ENCODE measurements around the gene ABTB1.

ABTB1 gene

DNA sequence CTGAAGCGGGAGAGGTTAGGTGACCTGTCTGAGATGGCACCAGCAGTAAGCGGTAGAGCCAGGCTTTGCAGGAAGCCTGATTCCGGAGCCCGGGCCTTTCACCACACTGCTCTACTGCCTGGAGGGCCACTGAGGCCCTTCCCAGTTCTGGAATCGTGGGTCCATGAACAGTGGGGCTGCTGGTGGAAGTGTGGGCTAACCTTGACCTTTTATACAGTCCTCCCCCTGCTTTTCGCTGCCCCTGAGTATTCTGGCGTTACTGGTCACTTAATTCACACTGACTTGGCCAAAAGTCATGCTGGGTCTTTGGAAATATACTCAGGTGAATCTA, 2.6 kb upstream of the ABTB1 start:
- Histone ChIP-seq H3K4me1 (ENCODE audit: control insufficient read depth in 1 of 2, insufficient read depth in 1 of 2, low read depth in 1 of 2, low read length in 1 of 2) (peaks cover 24 to 31% of the 10 kb centered on the region in 2 experiments), H3K27ac (no peak overlapping the region), H3K9me3 (no peaks in the 10 kb centered on the region), H3K27me3 (no peaks in the 10 kb centered on the region), H3K36me3 (peaks cover 16% of the 10 kb centered on the region), H3K4me3 (ENCODE audit: low read depth in 1 of 2, low read length in 1 of 2) (no peak overlapping the region)
- TF ChIP-seq, protein P1, sequence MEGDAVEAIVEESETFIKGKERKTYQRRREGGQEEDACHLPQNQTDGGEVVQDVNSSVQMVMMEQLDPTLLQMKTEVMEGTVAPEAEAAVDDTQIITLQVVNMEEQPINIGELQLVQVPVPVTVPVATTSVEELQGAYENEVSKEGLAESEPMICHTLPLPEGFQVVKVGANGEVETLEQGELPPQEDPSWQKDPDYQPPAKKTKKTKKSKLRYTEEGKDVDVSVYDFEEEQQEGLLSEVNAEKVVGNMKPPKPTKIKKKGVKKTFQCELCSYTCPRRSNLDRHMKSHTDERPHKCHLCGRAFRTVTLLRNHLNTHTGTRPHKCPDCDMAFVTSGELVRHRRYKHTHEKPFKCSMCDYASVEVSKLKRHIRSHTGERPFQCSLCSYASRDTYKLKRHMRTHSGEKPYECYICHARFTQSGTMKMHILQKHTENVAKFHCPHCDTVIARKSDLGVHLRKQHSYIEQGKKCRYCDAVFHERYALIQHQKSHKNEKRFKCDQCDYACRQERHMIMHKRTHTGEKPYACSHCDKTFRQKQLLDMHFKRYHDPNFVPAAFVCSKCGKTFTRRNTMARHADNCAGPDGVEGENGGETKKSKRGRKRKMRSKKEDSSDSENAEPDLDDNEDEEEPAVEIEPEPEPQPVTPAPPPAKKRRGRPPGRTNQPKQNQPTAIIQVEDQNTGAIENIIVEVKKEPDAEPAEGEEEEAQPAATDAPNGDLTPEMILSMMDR (IDR thresholded peaks at IDR 0.05) = no peak

DNA sequence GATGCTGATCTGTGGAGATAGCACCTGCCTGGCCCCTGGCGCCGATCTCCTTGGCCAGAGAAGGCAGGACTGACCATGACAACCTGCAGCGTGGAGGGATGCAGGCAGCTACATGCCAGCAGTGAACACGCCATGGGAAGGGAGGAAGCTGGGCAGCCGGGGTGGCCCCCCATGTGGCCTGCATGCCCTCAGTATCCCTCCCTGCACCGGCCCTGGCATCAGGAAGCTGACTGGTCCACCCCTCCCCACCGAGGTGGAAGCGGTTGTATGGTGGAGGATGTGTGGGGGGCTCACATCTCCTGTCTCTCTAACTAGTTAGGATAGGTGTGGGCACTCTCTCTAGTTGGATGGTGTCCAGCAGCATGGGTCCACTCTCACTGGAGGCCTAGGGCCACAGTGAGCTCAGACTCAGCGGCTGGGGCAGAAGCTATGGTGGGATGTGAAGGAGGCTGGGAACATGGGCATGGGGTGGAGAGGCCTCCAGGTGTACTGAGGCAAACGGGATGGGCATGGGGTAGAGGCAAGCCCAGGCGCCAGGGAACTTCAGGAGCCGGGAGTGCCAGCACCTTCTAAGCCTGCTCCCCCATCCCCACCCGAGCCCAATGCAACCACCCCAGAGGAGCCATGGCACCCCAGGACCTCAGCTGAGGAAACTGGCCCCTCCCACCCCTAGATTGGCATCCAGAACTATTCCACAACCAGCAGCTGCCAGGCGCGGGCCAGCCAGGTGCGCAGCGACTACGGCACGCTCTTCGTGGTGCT, 1.8 kb upstream of the ABTB1 start:
- H3K27ac ChIP-seq = peak overlapping the region; percentile 99
- no peaks in the 10 kb centered on the region for H3K9me3 ChIP-seq
- TF ChIP-seq, protein P1 (IDR thresholded peaks at IDR 0.05) = no peak
- no peaks in the 10 kb centered on the region for H3K27me3 ChIP-seq
- H3K36me3 ChIP-seq = peaks cover 23% of the 10 kb centered on the region
- no peak overlapping the region for H3K4me3 ChIP-seq (ENCODE audit: low read depth in 1 of 2, low read length in 1 of 2)
- peaks cover 31 to 38% of the 10 kb centered on the region in 2 experiments for H3K4me1 ChIP-seq (ENCODE audit: control insufficient read depth in 1 of 2, insufficient read depth in 1 of 2, low read depth in 1 of 2, low read length in 1 of 2)

DNA sequence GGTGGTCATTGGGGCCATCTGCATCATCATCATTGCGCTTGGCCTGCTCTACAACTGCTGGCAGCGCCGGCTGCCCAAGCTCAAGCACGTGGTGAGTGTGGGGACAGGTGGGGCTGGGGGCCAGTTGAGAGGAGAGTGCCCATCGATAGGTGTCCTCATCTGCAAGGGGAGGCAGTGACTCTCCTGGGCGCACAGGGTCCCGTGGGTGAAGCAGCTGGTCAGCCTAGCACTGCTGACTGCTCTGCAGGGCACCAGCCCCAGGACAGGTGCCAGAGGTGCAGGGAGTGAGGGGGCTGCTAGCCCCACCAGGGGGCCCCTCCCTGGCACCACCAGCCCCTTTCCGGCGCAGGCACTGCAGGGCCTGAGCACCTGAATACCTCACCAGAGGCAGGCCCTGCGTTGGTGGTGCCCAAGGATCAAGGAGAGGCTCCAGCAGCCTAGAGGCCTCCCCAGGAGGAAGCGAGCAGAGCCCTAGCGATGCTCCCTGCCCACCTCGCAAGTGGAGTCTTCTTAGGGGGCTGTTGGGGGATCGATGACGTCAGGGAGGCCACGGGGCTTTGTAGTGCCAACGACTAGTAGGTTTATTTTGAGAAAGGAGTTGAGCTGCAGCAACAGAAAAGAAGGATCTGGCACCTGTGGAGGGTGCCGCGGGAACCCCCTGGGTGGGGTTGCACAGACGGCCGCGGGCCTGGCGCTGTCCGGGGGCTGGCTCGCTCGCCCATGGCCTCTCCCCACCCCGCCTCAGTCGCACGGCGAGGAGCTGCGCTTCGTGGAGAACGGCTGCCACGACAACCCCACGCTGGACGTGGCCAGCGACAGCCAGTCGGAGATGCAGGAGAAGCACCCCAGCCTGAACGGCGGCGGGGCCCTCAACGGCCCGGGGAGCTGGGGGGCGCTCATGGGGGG, 976 bp upstream of the ABTB1 start:
- no peaks in the 10 kb centered on the region for H3K27me3 ChIP-seq
- H3K9me3 ChIP-seq = no peaks in the 10 kb centered on the region
- H3K4me1 ChIP-seq (ENCODE audit: control insufficient read depth in 1 of 2, insufficient read depth in 1 of 2, low read depth in 1 of 2, low read length in 1 of 2) = peaks cover 40 to 47% of the 10 kb centered on the region in 2 experiments
- H3K4me3 ChIP-seq (ENCODE audit: low read depth in 1 of 2, low read length in 1 of 2) = peak overlapping the region; percentile 79 to 93
- H3K27ac ChIP-seq = peak overlapping the region; percentile 99
- TF ChIP-seq, protein P1 (IDR thresholded peaks at IDR 0.05) = no peak
- H3K36me3 ChIP-seq = peaks cover 31% of the 10 kb centered on the region

DNA sequence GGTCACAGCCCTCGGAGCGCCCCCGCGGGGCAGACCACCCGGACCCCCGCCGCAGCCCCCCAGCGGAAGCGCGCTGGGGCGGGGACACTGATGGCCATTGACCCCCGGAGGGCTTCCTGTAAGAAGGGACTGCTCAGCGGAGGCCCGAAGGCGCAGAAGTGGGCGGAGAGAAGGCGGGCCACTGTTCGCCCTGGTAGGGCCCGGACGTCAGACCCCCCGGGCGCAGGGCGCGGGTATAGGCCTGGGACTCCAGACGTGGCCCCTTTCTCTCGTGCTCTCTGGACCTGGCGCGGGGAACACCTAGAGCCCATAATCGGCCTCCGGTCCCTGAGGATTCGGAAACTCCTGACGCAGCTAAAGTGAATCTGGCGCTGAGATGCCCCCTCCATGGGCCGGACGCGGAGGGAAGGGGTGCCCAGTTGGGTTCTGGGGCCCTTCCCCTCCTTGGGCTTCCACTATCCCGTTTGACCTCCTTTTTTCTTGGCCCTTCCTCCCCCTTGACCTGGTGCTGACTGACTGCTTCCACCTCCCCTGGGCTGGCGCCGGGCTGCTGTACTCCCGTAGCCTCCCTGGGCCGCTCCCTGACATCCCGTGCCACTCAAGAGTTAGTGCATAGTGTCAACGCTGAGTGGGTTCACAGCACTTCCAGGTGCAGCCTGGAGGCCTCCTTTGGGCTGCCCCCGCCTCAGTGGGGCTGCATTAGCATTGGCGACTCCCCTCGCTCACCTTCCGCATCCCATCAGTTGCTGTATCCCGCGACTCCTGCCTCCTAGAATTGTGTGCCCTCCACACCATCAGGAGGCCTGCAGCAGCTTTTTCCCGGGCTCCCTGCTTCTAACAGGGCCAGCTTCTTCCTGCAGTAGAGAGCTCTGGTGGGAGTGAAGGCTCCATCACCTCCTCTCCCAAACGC, 694 bp downstream of the ABTB1 start:
- H3K9me3 ChIP-seq = no peaks in the 10 kb centered on the region
- peaks cover 48% of the 10 kb centered on the region for H3K36me3 ChIP-seq
- TF ChIP-seq, protein P1 (IDR thresholded peaks at IDR 0.05) = no peak
- H3K27ac ChIP-seq = peak overlapping the region; percentile 99
- H3K4me1 ChIP-seq (ENCODE audit: control insufficient read depth in 1 of 2, insufficient read depth in 1 of 2, low read depth in 1 of 2, low read length in 1 of 2) = peaks cover 56 to 63% of the 10 kb centered on the region in 2 experiments
- H3K27me3 ChIP-seq = no peaks in the 10 kb centered on the region
- H3K4me3 ChIP-seq (ENCODE audit: low read depth in 1 of 2, low read length in 1 of 2) = peak overlapping the region; percentile 79 to 93

GRCh38 chr3:127674101-127674721, 1.5 kb downstream of the ABTB1 start:
- Histone ChIP-seq H3K27me3 (no peaks in the 10 kb centered on the region), H3K9me3 (no peaks in the 10 kb centered on the region), H3K4me3 (ENCODE audit: low read depth in 1 of 2, low read length in 1 of 2) (peak overlapping the region; percentile 79 to 93), H3K36me3 (peaks cover 56% of the 10 kb centered on the region), H3K4me1 (ENCODE audit: control insufficient read depth in 1 of 2, insufficient read depth in 1 of 2, low read depth in 1 of 2, low read length in 1 of 2) (peaks cover 64 to 71% of the 10 kb centered on the region in 2 experiments), H3K27ac (peak overlapping the region; percentile 99)
- TF ChIP-seq, protein P1 (IDR thresholded peaks at IDR 0.05) = no peak
